ENCODE measurements around the gene TMEM163.

- TF ChIP-seq POLR2A (IDR thresholded peaks at IDR 0.05; ENCODE audit: low read length) (no peak), GATA1 (IDR thresholded peaks at IDR 0.05; ENCODE audit: low read depth, low read length) (no peak)
These were observed 124.4 kb downstream of the TMEM163 start for GRCh38 chr2:134594399-134594798.
